Stimulated activated CD8-positive, alpha-beta memory T cell treated with anti-CD3 and anti-CD28 coated beads, Interleukin-2, amount 100 ng/mL, for 48 hours (primary cell): ENCODE data around the gene VWA8.
"Not testable (repeated sequence)": the region's sequence is repeated elsewhere in the genome, so short reads cannot be mapped to it uniquely, and the experiment has no call there.

Experiments used
- DNase-seq, 2 donors: peaks; one replicate each; pipeline ENCODE4 v3.0.0-alpha.2; 2020; ENCODE audit warnings: low read depth in 2 of 2

VWA8 gene

GRCh38 chr13:41557719-41558118 is 403.2 kb downstream of the VWA8 start:
- no peak for DNase-seq

GRCh38 chr13:41554626-41555386 is 406.1 kb downstream of the VWA8 start:
- DNase-seq = peak; percentile 15 to 29

- DNase-seq = no peak
These were observed 406.7 kb downstream of the VWA8 start for GRCh38 chr13:41554180-41554579.

- no peak for DNase-seq
These were observed 408.9 kb downstream of the VWA8 start for GRCh38 chr13:41552031-41552430.

GRCh38 chr13:41550276-41550675 is 410.6 kb downstream of the VWA8 start:
- DNase-seq = no peak

GRCh38 chr13:41549491-41549890 is 411.4 kb downstream of the VWA8 start:
- DNase-seq = no peak

GRCh38 chr13:41548910-41549309 is 412.0 kb downstream of the VWA8 start:
- DNase-seq = no peak

- no peak for DNase-seq
These were observed 412.9 kb downstream of the VWA8 start for GRCh38 chr13:41548031-41548430.

- no peak for DNase-seq
These were observed 413.5 kb downstream of the VWA8 start for GRCh38 chr13:41547251-41548000.

GRCh38 chr13:41546372-41547190 is 414.3 kb downstream of the VWA8 start:
- DNase-seq = no peak

- no peak for DNase-seq
These were observed 415.5 kb downstream of the VWA8 start for GRCh38 chr13:41545432-41545707.

GRCh38 chr13:41543664-41544300 is 417.1 kb downstream of the VWA8 start:
- DNase-seq = no peak

- not testable (repeated sequence) for DNase-seq
These were observed 418.1 kb downstream of the VWA8 start for GRCh38 chr13:41542799-41543198.

GRCh38 chr13:41542281-41542680 is 418.6 kb downstream of the VWA8 start:
- no peak for DNase-seq

GRCh38 chr13:41541142-41541938 is 419.6 kb downstream of the VWA8 start:
- no peak for DNase-seq

GRCh38 chr13:41540240-41540639 is 420.7 kb downstream of the VWA8 start:
- not testable (repeated sequence) for DNase-seq

- DNase-seq = no peak
These were observed 427.4 kb downstream of the VWA8 start for GRCh38 chr13:41533266-41534052.

GRCh38 chr13:41528021-41528420 is 432.9 kb downstream of the VWA8 start:
- no peak for DNase-seq

GRCh38 chr13:41520660-41521630 is 440.0 kb downstream of the VWA8 start:
- no peak for DNase-seq
